ENCODE results near the gene USP32. TPM values are rescaled to one million over a fixed set of nuclear protein-coding genes. Genes with fewer than 3 reads are reported as not detected.
A peak's percentile ranks its signal among the peaks of the same experiment; 100 is the strongest.

The USP32 gene
- total and polyA plus RNA-seq, 3 experiments from 2014 or later: 8.6 to 24.8 (median 23.1) TPM

GRCh38 chr17:60167065-60167741 lies 224.7 kb downstream of the USP32 start:
- H3K36me3 ChIP-seq (ENCODE audit: insufficient read depth, low read length): no peaks in the 10 kb centered on the region
- peaks cover 10% of the 10 kb centered on the region for H3K4me1 ChIP-seq (ENCODE audit: insufficient read depth, low read length)
- no peaks in the 10 kb centered on the region for H3K27me3 ChIP-seq (ENCODE audit: insufficient read depth, low read length, poor library complexity, severe bottlenecking)
- no peaks in the 10 kb centered on the region for H3K9me3 ChIP-seq (ENCODE audit: low read length)
- Mint-ChIP-seq H3K27me3 (peaks cover 1 to 5% of the 10 kb centered on the region in 2 donors), H3K27ac (no peak overlapping the region), H3K4me1 (peaks cover 10 to 23% (median 23%) of the 10 kb centered on the region in 3 donors), H3K36me3 (no peaks in the 10 kb centered on the region), H3K4me3 (peak overlapping the region in 2 of 7 donors; percentile 23), H3K9me3 (no peaks in the 10 kb centered on the region)
- no peak for DNase-seq
- ChIA-PET POLR2A (no interaction called here), CTCF (no interaction called here)
- no peak overlapping the region for H3K27ac ChIP-seq (ENCODE audit: low read depth, low read length)
- H3K4me3 ChIP-seq (ENCODE audit: low read length): no peak overlapping the region

GRCh38 chr17:60165971-60166370 lies 226.0 kb downstream of the USP32 start:
- no peaks in the 10 kb centered on the region for H3K9me3 Mint-ChIP-seq
- peaks cover 6% of the 10 kb centered on the region in 2 donors for H3K27me3 Mint-ChIP-seq
- no peak overlapping the region for H3K27ac ChIP-seq (ENCODE audit: low read depth, low read length)
- H3K27me3 ChIP-seq (ENCODE audit: insufficient read depth, low read length, poor library complexity, severe bottlenecking): no peaks in the 10 kb centered on the region
- DNase-seq: no peak
- H3K4me3 ChIP-seq (ENCODE audit: low read length): no peak overlapping the region
- CTCF ChIA-PET: no interaction called here
- no peaks in the 10 kb centered on the region for H3K36me3 Mint-ChIP-seq
- peak overlapping the region in 1 of 8 donors; percentile 66 for H3K27ac Mint-ChIP-seq
- H3K4me1 Mint-ChIP-seq: peaks cover 10 to 23% (median 23%) of the 10 kb centered on the region in 3 donors
- POLR2A ChIA-PET: no interaction called here
- H3K9me3 ChIP-seq (ENCODE audit: low read length): no peaks in the 10 kb centered on the region
- no peaks in the 10 kb centered on the region for H3K36me3 ChIP-seq (ENCODE audit: insufficient read depth, low read length)
- H3K4me3 Mint-ChIP-seq: no peak overlapping the region
- H3K4me1 ChIP-seq (ENCODE audit: insufficient read depth, low read length): peaks cover 10% of the 10 kb centered on the region

- CTCF ChIA-PET: no interaction called here
- peaks cover 4% of the 10 kb centered on the region for H3K4me1 ChIP-seq (ENCODE audit: insufficient read depth, low read length)
- H3K36me3 ChIP-seq (ENCODE audit: insufficient read depth, low read length): no peaks in the 10 kb centered on the region
- H3K9me3 ChIP-seq (ENCODE audit: low read length): no peaks in the 10 kb centered on the region
- peaks cover 7 to 10% of the 10 kb centered on the region in 2 donors for H3K27me3 Mint-ChIP-seq
- H3K27ac Mint-ChIP-seq: no peak overlapping the region
- POLR2A ChIA-PET: no interaction called here
- no peak overlapping the region for H3K27ac ChIP-seq (ENCODE audit: low read depth, low read length)
- no peak overlapping the region for H3K4me3 Mint-ChIP-seq
- no peak overlapping the region for H3K4me3 ChIP-seq (ENCODE audit: low read length)
- peaks cover 5 to 17% (median 15%) of the 10 kb centered on the region in 3 donors for H3K4me1 Mint-ChIP-seq
- no peak for DNase-seq
- H3K27me3 ChIP-seq (ENCODE audit: insufficient read depth, low read length, poor library complexity, severe bottlenecking): no peaks in the 10 kb centered on the region
- no peaks in the 10 kb centered on the region for H3K36me3 Mint-ChIP-seq
- no peaks in the 10 kb centered on the region for H3K9me3 Mint-ChIP-seq
Measured at GRCh38 chr17:60165223-60165622, 226.7 kb downstream of the USP32 start.

DNA sequence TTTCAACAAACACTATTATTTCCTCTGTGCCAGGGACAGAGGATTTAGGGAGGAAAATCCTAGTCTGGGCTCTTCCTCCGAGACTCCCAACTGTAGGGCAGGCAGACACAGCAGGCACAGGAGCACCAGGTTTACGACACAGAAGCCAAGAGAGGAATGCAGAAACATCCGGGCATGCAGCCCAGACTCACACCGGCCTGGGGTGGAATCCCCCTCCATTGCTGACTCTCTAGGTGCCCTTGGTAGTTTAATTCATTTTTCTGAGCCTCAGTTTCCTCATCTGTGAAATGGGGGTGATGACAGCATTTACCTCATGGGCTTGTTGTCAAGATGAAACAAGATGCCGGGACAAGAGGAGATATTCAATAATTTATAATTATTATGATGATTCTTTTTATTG lies 227.2 kb downstream of the USP32 start:
- no peak for DNase-seq
- H3K36me3 Mint-ChIP-seq: no peaks in the 10 kb centered on the region
- CTCF ChIA-PET: no interaction called here

GRCh38 chr17:60164164-60164563 lies 227.8 kb downstream of the USP32 start:
- peaks cover 13 to 18% of the 10 kb centered on the region in 2 donors for H3K27me3 Mint-ChIP-seq
- no peaks in the 10 kb centered on the region for H3K9me3 Mint-ChIP-seq
- Histone ChIP-seq H3K4me1 (ENCODE audit: insufficient read depth, low read length) (no peaks in the 10 kb centered on the region), H3K36me3 (ENCODE audit: insufficient read depth, low read length) (no peaks in the 10 kb centered on the region), H3K27ac (ENCODE audit: low read depth, low read length) (no peak overlapping the region), H3K27me3 (ENCODE audit: insufficient read depth, low read length, poor library complexity, severe bottlenecking) (no peaks in the 10 kb centered on the region), H3K4me3 (ENCODE audit: low read length) (no peak overlapping the region), H3K9me3 (ENCODE audit: low read length) (no peaks in the 10 kb centered on the region)
- H3K4me3 Mint-ChIP-seq: no peak overlapping the region
- no peaks in the 10 kb centered on the region for H3K36me3 Mint-ChIP-seq
- CTCF ChIA-PET: no interaction called here
- H3K27ac Mint-ChIP-seq: no peak overlapping the region
- POLR2A ChIA-PET: no interaction called here
- peaks cover 2 to 11% (median 10%) of the 10 kb centered on the region in 3 donors for H3K4me1 Mint-ChIP-seq
- no peak for DNase-seq

More for the DNA sequence above, 227.2 kb downstream of the USP32 start:
- no peak overlapping the region for H3K4me3 ChIP-seq (ENCODE audit: low read length)
- H3K9me3 ChIP-seq (ENCODE audit: low read length): no peaks in the 10 kb centered on the region
- H3K27ac ChIP-seq (ENCODE audit: low read depth, low read length): no peak overlapping the region
- H3K27me3 ChIP-seq (ENCODE audit: insufficient read depth, low read length, poor library complexity, severe bottlenecking): no peaks in the 10 kb centered on the region
- POLR2A ChIA-PET: no interaction called here
- Mint-ChIP-seq H3K27me3 (peaks cover 11 to 15% of the 10 kb centered on the region in 2 donors), H3K4me3 (no peak overlapping the region), H3K9me3 (no peaks in the 10 kb centered on the region), H3K27ac (no peak overlapping the region), H3K4me1 (peaks cover 2 to 12% (median 10%) of the 10 kb centered on the region in 3 donors)
- H3K36me3 ChIP-seq (ENCODE audit: insufficient read depth, low read length): no peaks in the 10 kb centered on the region
- no peaks in the 10 kb centered on the region for H3K4me1 ChIP-seq (ENCODE audit: insufficient read depth, low read length)

DNA sequence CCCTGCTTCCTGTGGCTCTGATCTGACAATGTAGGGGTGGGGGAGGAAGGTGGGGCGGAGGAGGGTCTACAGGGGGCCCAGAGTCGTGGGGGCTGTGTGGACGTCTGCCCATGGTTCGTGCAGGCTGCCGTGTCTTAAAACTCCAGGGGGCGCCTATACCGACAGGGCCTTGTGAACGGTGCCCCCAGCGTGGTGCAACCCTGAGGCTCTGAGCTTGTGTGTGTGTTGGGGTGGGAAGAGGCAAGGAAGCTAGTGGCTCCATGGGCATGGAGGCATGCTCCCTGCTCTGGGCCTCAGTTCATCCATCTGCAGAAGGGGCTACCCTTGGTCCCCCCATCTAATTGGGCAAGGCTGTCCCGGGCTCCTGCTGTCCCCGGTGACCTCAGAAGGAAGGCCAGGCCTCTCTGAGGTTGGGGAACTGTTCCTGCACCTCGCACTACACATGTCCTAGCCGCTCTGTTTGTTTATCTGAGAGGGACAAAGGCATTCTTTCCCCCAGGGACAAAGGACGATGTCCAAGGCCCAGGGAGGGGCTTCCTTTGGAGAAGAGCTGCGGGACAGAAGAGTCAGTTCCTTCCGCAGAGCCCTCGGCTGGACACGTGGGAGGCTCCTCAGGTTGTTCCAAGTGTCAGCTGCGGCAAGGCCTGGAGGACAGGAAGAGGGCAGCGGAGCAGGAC lies 228.7 kb downstream of the USP32 start:
- Mint-ChIP-seq H3K4me3 (no peak overlapping the region), H3K27me3 (peaks cover 15 to 26% of the 10 kb centered on the region in 2 donors)

DNA sequence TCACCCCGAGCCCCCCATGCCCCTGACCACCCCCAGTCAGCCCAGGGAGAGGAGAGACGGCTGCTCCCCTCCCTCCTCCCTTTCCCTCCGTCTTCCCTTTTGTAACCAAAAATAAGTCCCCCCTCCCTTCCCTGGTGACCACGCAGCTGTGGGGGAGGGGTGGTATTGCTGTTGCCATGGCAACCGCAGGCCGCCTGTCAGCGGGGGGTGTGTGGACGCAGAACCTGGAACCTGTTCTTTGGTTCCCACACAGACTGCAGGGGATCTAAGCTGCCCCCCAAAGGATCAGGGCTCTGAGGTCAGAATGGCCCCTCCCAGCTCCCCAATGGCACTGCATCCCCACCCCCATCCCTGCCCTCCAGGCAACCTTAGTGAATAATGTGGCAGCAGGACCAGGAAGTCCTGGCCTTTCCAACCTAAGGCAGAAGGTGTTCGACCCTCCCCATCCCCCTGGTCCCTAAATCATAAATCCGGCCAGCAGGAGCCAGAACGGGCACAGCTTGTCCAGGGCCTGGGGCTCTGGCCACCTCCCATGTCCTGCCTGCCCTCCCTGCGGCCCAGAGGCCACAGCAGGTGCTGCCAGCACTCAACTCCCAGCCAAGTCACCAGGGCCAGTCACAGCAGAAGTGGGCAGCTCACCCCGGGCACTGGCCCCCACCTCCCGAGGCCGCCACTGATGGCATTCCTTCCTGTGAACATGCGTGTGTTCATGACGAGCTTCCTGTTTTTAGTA lies 230.2 kb downstream of the USP32 start:
- Histone ChIP-seq H3K4me3 (ENCODE audit: low read length) (no peak overlapping the region), H3K27me3 (ENCODE audit: insufficient read depth, low read length, poor library complexity, severe bottlenecking) (no peaks in the 10 kb centered on the region), H3K9me3 (ENCODE audit: low read length) (no peaks in the 10 kb centered on the region), H3K27ac (ENCODE audit: low read depth, low read length) (no peak overlapping the region), H3K4me1 (ENCODE audit: insufficient read depth, low read length) (no peaks in the 10 kb centered on the region), H3K36me3 (ENCODE audit: insufficient read depth, low read length) (no peaks in the 10 kb centered on the region)
- peaks cover 0 to 2% (median 0%) of the 10 kb centered on the region in 5 donors for H3K9me3 Mint-ChIP-seq
- no peaks in the 10 kb centered on the region for H3K36me3 Mint-ChIP-seq
- ChIA-PET CTCF (no interaction called here), POLR2A (no interaction called here)
- peaks cover 15 to 34% of the 10 kb centered on the region in 2 donors for H3K27me3 Mint-ChIP-seq
- no peak for DNase-seq
- no peak overlapping the region for H3K27ac Mint-ChIP-seq
- peaks cover 2 to 11% (median 10%) of the 10 kb centered on the region in 3 donors for H3K4me1 Mint-ChIP-seq
- no peak overlapping the region for H3K4me3 Mint-ChIP-seq

More for the DNA sequence above, 228.7 kb downstream of the USP32 start:
- ChIA-PET POLR2A (no interaction called here), CTCF (no interaction called here)
- Histone ChIP-seq H3K36me3 (ENCODE audit: insufficient read depth, low read length) (no peaks in the 10 kb centered on the region), H3K4me1 (ENCODE audit: insufficient read depth, low read length) (no peaks in the 10 kb centered on the region), H3K4me3 (ENCODE audit: low read length) (no peak overlapping the region), H3K27ac (ENCODE audit: low read depth, low read length) (no peak overlapping the region), H3K9me3 (ENCODE audit: low read length) (no peaks in the 10 kb centered on the region), H3K27me3 (ENCODE audit: insufficient read depth, low read length, poor library complexity, severe bottlenecking) (no peaks in the 10 kb centered on the region)
- H3K36me3 Mint-ChIP-seq: no peaks in the 10 kb centered on the region
- no peak overlapping the region for H3K27ac Mint-ChIP-seq
- DNase-seq: no peak
- H3K4me1 Mint-ChIP-seq: peaks cover 2 to 11% (median 10%) of the 10 kb centered on the region in 3 donors
- no peaks in the 10 kb centered on the region for H3K9me3 Mint-ChIP-seq

All from CD8-positive, alpha-beta memory T cell (primary cell).